Lower lobe of right lung (tissue), 2 donors: Measurements from ENCODE around the gene AHCY. TPM values are rescaled to one million over a fixed set of nuclear protein-coding genes. Genes with fewer than 3 reads are reported as not detected.
"Not testable (repeated sequence)": the region's sequence is repeated elsewhere in the genome, so short reads cannot be mapped to it uniquely, and the experiment has no call there.

ENCODE experiments used
- ATAC-seq, 2 donors: fragments of 200-7000 bp; cut with Tn5 transposase; one replicate each; pipeline ENCODE4 v1.9.1; 2020 to 2022; ENCODE audit warnings: mild to moderate bottlenecking in 2 of 2, moderate library complexity in 2 of 2
- DNase-seq: peaks from one replicate; pipeline ENCODE4 v3.0.0-alpha.2; 2020
- H3K27ac ChIP-seq: fragments of 200-600 bp; one replicate; pipeline ENCODE4 v1.8.0; 2022
- H3K27me3 ChIP-seq: fragments of 200-600 bp; one replicate; pipeline ENCODE4 v1.8.0; 2022; ENCODE audit warnings: low read depth
- H3K36me3 ChIP-seq: fragments of 200-600 bp; one replicate; pipeline ENCODE4 v1.8.0; 2022; ENCODE audit warnings: mild to moderate bottlenecking
- H3K4me1 ChIP-seq: fragments of 200-600 bp; one replicate; pipeline ENCODE4 v1.8.0; 2022
- H3K4me3 ChIP-seq: fragments of 200-600 bp; one replicate; pipeline ENCODE4 v1.8.0; 2022; ENCODE audit warnings: mild to moderate bottlenecking
- H3K9me3 ChIP-seq: fragments of 200-600 bp; one replicate; pipeline ENCODE4 v1.8.0; 2022
- CTCF ChIP-seq: fragments of 200-600 bp; IDR thresholded peaks from one replicate; pipeline ENCODE4 v1.8.0; 2022; ENCODE audit warnings: antibody characterized with exemption, mild to moderate bottlenecking
- intact Hi-C: fragments of 100-400 bp; cut with DNase I; formaldehyde crosslinking; loops from one replicate; pipeline ENCODE4 v1.11.0; 2022
- total RNA-seq: library from RNA; stranded (reverse); fragmentation: NEBNext Ultra II Directional; extraction: Animal tissue kit (Norgen Biotek cat#: 25700); gene quantifications from one replicate; pipeline ENCODE4 v1.2.1, GENCODE V29; 2021
- donor health status: DM: no; HTN: yes; CAD: no; lungs with severe emphysema.

Gene AHCY
- total RNA-seq, 1 donor from 2014 or later: 63.8 TPM

- no peaks in the 10 kb centered on the region for H3K9me3 ChIP-seq
- H3K27ac ChIP-seq: no peak overlapping the region
- intact Hi-C loops: no loop called here
- DNase-seq (no peak), ATAC-seq (no peak)
- TF ChIP-seq CTCF: no peak
- no peaks in the 10 kb centered on the region for H3K4me1 ChIP-seq
- no peaks in the 10 kb centered on the region for H3K27me3 ChIP-seq
- H3K4me3 ChIP-seq: no peak overlapping the region
- no peaks in the 10 kb centered on the region for H3K36me3 ChIP-seq
These were observed 41.1 kb upstream of the AHCY start for GRCh38 chr20:34344238-34344637.

GRCh38 chr20:34343458-34344211, 40.5 kb upstream of the AHCY start:
- no peak for TF ChIP-seq CTCF
- H3K27ac ChIP-seq: no peak overlapping the region
- no peaks in the 10 kb centered on the region for H3K36me3 ChIP-seq
- ATAC-seq (no peak), DNase-seq (no peak)
- no peak overlapping the region for H3K4me3 ChIP-seq
- H3K4me1 ChIP-seq: no peaks in the 10 kb centered on the region
- H3K27me3 ChIP-seq: no peaks in the 10 kb centered on the region
- H3K9me3 ChIP-seq: no peaks in the 10 kb centered on the region
- intact Hi-C loops: no loop called here

- DNase-seq, H3K4me3 ChIP-seq, H3K36me3 ChIP-seq, H3K27me3 ChIP-seq, intact Hi-C loops, ATAC-seq, H3K27ac ChIP-seq, H3K9me3 ChIP-seq, H3K4me1 ChIP-seq: not testable (repeated sequence)
These were observed 38.0 kb upstream of the AHCY start for GRCh38 chr20:34341199-34341598.

- H3K27ac ChIP-seq, H3K36me3 ChIP-seq, DNase-seq, intact Hi-C loops, H3K9me3 ChIP-seq, H3K27me3 ChIP-seq, H3K4me3 ChIP-seq, ATAC-seq, H3K4me1 ChIP-seq: not testable (repeated sequence)
These were observed 37.6 kb upstream of the AHCY start for GRCh38 chr20:34340726-34341125.

GRCh38 chr20:34337982-34338726, 35.0 kb upstream of the AHCY start:
- H3K4me3 ChIP-seq: no peak overlapping the region
- no peak for DNase-seq
- intact Hi-C loops: no loop called here
- TF ChIP-seq CTCF: no peak
- H3K27me3 ChIP-seq: no peaks in the 10 kb centered on the region
- H3K27ac ChIP-seq: no peak overlapping the region
- peak in 1 of 2 donors; percentile 45 for ATAC-seq
- H3K4me1 ChIP-seq: no peaks in the 10 kb centered on the region
- H3K9me3 ChIP-seq: no peaks in the 10 kb centered on the region
- no peaks in the 10 kb centered on the region for H3K36me3 ChIP-seq

- no peak for TF ChIP-seq CTCF
- no peak for ATAC-seq
- DNase-seq: no peak
These were observed 34.4 kb upstream of the AHCY start for GRCh38 chr20:34337544-34337943.

More at GRCh38 chr20:34337544-34337943, 34.4 kb upstream of the AHCY start:
- Histone ChIP-seq H3K9me3 (no peaks in the 10 kb centered on the region), H3K27ac (no peak overlapping the region), H3K4me1 (no peaks in the 10 kb centered on the region), H3K27me3 (no peaks in the 10 kb centered on the region), H3K36me3 (no peaks in the 10 kb centered on the region), H3K4me3 (no peak overlapping the region)
- intact Hi-C loops: no loop called here
